ENCODE measurements around the gene CD209. TPM values are rescaled to one million over a fixed set of nuclear protein-coding genes. Genes with fewer than 3 reads are reported as not detected.

Gene CD209
- total and polyA plus RNA-seq, 3 donors from 2014 or later: 0.55 to 5.0 (median 0.74) TPM

DNA sequence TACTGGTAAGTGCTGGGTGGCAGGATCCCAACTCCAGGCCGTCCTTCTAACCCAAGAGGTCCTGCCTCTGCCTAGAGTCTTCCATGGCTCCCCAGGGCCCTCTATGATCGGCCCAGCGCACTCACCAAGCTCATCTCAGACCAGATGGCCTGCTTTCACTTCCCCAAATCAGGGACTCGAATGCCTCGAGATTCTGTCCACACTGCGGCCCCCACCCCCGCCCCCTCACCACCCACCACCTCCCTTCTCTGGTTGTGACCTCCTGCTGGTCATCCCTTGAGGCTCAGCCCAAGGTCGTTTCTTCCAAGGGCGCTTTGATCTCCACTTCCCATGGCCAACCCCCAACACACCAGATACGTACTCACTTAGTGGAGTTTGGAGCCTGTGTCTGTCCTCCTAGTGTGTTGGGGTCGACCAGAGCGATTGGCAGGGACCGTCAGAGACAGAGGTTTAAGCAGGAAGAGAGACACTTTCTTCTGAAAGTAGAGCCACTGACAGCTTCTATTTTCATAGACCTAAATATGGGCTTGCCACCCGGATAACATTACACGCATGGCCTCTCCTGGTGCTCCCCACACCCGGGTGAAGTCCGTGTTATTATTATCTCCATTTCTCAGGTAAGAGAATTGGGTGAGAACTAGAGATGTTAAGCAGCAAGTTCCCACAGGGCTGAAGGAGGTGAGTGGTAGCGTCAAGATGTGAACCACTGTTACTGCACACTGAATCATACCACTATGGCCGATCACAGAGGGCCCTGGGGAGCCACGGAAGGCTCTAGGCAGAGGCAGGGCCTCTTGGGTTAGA is 45.5 kb downstream of the CD209 start, which contains the start of gene FCER2:
Gene FCER2, minus strand, starts transcription at position 478 of the 804 bp plus-strand sequence. CDS start 2,371 bp downstream, outside the sequence.
- WGBS, 2 donors: 54 to 62% methylated on average over 18 to 20 of the region's 20 CpGs
- Histone ChIP-seq H3K27me3 (no peaks in the 10 kb centered on the region), H3K36me3 (ENCODE audit: low read depth, missing control alignments) (no peaks in the 10 kb centered on the region), H3K27ac (no peak within 1 kb of the TSS), H3K9me3 (no peaks in the 10 kb centered on the region), H3K4me3 (no peak within 1 kb of the TSS), H3K4me1 (no peaks in the 10 kb centered on the region)
- intact Hi-C loops (cut with DNase I; ENCODE audit: low total_unique reads): no loop called here
- TF ChIP-seq POLR2A (IDR thresholded peaks at IDR 0.05): no peak
- TF ChIP-seq, protein P1, sequence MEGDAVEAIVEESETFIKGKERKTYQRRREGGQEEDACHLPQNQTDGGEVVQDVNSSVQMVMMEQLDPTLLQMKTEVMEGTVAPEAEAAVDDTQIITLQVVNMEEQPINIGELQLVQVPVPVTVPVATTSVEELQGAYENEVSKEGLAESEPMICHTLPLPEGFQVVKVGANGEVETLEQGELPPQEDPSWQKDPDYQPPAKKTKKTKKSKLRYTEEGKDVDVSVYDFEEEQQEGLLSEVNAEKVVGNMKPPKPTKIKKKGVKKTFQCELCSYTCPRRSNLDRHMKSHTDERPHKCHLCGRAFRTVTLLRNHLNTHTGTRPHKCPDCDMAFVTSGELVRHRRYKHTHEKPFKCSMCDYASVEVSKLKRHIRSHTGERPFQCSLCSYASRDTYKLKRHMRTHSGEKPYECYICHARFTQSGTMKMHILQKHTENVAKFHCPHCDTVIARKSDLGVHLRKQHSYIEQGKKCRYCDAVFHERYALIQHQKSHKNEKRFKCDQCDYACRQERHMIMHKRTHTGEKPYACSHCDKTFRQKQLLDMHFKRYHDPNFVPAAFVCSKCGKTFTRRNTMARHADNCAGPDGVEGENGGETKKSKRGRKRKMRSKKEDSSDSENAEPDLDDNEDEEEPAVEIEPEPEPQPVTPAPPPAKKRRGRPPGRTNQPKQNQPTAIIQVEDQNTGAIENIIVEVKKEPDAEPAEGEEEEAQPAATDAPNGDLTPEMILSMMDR (IDR thresholded peaks at IDR 0.05): no peak
- DNase-seq: no peak

DNA sequence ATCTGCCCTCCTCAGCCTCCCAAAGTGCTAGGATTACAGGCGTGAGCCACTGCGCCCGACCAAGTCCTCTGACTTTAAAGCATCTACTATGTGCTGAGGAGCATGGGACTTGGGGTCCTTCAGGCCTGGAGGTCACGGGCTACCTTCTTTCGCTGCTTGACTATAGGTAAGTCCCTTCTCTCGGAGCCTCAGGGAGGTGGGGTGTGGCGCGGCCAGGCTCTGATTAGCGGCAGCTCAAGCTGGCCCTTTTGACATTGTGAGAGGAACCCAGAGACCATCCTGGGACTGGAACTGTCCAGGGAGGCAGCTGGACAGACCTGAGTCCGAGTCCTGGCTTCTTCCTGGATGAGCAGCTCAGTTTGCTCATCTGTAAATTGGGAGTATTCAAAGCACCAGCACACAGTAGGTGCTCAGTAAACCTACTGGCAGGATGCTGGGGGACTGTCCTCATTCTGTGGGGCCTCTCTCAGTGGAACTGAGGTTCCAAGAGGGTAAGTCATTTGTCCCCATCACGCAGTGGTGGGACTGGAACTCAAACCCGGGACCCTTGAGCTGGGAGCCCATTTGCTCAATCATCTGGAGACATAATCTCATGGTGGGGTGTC is 46.2 kb downstream of the CD209 start:
- no peaks in the 10 kb centered on the region for H3K9me3 ChIP-seq
- TF ChIP-seq POLR2A (IDR thresholded peaks at IDR 0.05): no peak
- TF ChIP-seq, protein P1 (IDR thresholded peaks at IDR 0.05): no peak
- no peak overlapping the region for H3K4me3 ChIP-seq
- intact Hi-C loops (cut with DNase I; ENCODE audit: low total_unique reads): no loop called here
- WGBS, 2 donors: 86 to 90% methylated on average over 10 of the region's 12 CpGs
- no peaks in the 10 kb centered on the region for H3K27me3 ChIP-seq
- no peak for DNase-seq
- no peaks in the 10 kb centered on the region for H3K36me3 ChIP-seq (ENCODE audit: low read depth, missing control alignments)
- H3K27ac ChIP-seq: no peak overlapping the region
- H3K4me1 ChIP-seq: no peaks in the 10 kb centered on the region

DNA sequence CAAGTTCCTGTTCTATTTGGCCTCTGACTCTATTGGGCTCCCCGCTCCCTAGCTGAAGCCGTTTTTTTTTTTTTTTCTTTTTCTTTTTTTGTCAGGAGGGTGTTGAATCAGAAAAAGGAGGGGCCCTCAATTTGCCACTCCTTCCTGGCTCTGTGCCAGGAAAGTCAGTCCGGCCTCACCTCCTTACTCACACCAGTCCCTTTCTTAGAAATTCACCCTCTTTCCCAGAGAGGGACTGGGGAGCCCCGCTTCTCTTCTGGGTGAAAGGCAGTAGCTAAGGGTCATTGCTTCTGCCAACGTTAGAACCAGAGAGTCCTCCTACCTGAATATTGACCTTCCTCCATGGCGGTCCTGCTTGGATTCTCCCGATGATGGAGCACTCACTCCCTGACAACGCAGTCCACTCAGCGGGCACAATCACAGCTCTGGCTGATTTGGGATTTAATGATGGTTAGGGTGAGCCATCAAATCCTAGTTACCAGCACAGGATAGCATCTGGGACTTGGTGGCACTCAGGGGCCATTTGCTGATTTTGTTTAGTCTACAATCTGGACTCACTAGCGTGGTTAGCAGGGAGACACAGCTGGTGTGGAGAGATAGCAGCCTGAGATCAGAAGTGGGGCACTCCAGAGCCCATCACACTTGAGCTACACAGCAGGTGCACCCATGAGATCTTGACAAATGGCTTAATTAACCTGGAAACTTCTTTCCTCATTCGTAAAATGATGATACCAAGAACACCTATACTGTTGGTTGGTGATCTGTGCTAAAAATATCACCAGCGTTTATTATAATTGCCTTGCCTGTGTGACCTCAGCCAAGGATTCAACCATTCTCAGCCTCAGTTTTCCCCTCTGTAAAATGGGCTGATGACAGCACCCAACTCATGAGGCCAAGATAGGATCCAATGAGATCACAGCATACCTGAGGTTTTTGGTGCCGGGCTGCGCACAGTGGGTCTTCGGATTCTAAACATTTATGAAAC is 47.6 kb downstream of the CD209 start:
- no peak for DNase-seq
- H3K27ac ChIP-seq: no peak overlapping the region
- no peak overlapping the region for H3K4me3 ChIP-seq
- TF ChIP-seq, protein P1 (IDR thresholded peaks at IDR 0.05): no peak
- TF ChIP-seq POLR2A (IDR thresholded peaks at IDR 0.05): no peak
- no peaks in the 10 kb centered on the region for H3K36me3 ChIP-seq (ENCODE audit: low read depth, missing control alignments)
- intact Hi-C loops (cut with DNase I; ENCODE audit: low total_unique reads): no loop called here
- 64 to 66% methylated on average over 12 to 15 of the region's 15 CpGs for WGBS, 2 donors
- H3K9me3 ChIP-seq: no peaks in the 10 kb centered on the region
- H3K4me1 ChIP-seq: no peaks in the 10 kb centered on the region
- no peaks in the 10 kb centered on the region for H3K27me3 ChIP-seq

DNA sequence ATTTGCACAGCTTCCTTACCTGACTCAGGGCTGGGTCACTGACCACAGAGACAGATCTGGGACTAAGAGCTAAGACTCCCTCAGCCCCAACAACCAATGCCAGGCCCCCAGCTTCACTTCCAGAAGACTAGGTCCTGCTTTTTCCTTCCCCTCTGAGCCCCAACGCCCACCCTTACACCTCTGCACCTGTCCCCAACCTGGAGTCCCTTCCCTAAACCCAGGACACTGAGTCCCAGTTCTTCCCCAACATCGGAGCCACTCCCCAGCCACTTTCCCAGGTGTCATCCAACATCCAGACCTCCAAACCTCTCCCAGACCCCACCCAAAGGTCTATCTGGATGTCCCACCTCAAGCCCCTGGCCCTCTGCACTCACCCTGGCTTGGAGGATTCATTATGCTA is 48.3 kb downstream of the CD209 start:
- no peaks in the 10 kb centered on the region for H3K36me3 ChIP-seq (ENCODE audit: low read depth, missing control alignments)
- H3K27me3 ChIP-seq: no peaks in the 10 kb centered on the region
- intact Hi-C loops (cut with DNase I; ENCODE audit: low total_unique reads): no loop called here
- TF ChIP-seq POLR2A (IDR thresholded peaks at IDR 0.05): no peak
- no peak for DNase-seq
- no peaks in the 10 kb centered on the region for H3K9me3 ChIP-seq
- H3K4me3 ChIP-seq: no peak overlapping the region
- no peak overlapping the region for H3K27ac ChIP-seq
- WGBS, 2 donors: 54 to 61% methylated on average over 2 of the region's 2 CpGs
- H3K4me1 ChIP-seq: no peaks in the 10 kb centered on the region

DNA sequence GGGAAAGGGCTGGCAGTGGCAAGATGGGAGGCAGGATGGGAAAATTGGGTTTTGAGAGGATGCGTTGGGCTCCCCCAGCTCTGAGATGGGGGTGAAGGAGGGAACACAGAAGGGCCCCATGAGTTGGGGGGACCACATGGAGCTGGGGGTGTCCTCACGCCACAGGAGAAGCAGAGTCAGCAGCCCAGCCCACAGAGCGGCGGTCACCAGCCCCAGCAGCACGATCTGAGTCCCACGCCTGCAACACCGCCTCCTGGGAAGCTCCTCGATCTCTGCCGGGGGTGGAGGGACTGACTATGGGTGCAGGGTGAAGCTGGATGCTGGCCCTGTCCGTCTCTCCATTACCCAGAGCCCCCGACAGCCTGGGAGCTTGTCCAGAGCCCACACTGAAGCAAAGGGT is 48.8 kb downstream of the CD209 start:
- H3K4me1 ChIP-seq: no peaks in the 10 kb centered on the region
- 40 to 62% methylated on average over 2 to 11 of the region's 11 CpGs for WGBS, 2 donors
- no peaks in the 10 kb centered on the region for H3K27me3 ChIP-seq
- H3K36me3 ChIP-seq (ENCODE audit: low read depth, missing control alignments): no peaks in the 10 kb centered on the region
- no peak for DNase-seq
- no peaks in the 10 kb centered on the region for H3K9me3 ChIP-seq
- no peak overlapping the region for H3K27ac ChIP-seq
- no peak overlapping the region for H3K4me3 ChIP-seq
- no peak for TF ChIP-seq POLR2A (IDR thresholded peaks at IDR 0.05)
- TF ChIP-seq, protein P1 (IDR thresholded peaks at IDR 0.05): no peak
- intact Hi-C loops (cut with DNase I; ENCODE audit: low total_unique reads): no loop called here
